Activated CD8-positive, alpha-beta T cell treated with anti-CD3 and anti-CD28 coated beads for 36 hours (primary cell): Measurements from ENCODE around the gene RNF212. TPM values are rescaled to one million over a fixed set of nuclear protein-coding genes. Genes with fewer than 3 reads are reported as not detected.
"Not testable (repeated sequence)": the region's sequence is repeated elsewhere in the genome, so short reads cannot be mapped to it uniquely, and the experiment has no call there.

Experiments used
- ATAC-seq: fragments of 200-7000 bp; cut with Tn5 transposase; one replicate; pipeline ENCODE4 v1.10.0; 2021; ENCODE audit warnings: mild to moderate bottlenecking, moderate library complexity
- CTCF ChIA-PET: fragments of 350-600 bp; sonication (Branson Sonifier 250); formaldehyde crosslinking; loops from one replicate; lab custom pipeline; 2021; ENCODE audit warnings: antibody characterized with exemption; lab: Charles Lee
- POLR2A ChIA-PET: fragments of 350-600 bp; sonication (Branson Sonifier 250); formaldehyde crosslinking; loops from one replicate; lab custom pipeline; 2021; ENCODE audit warnings: antibody characterized with exemption; lab: Charles Lee
- DNase-seq: peaks from one replicate; pipeline ENCODE4 v3.0.0-alpha.2; 2020
- H3K27ac Mint-ChIP-seq: one replicate; pipeline ENCODE4 v1.8.0; 2021; ENCODE audit warnings: mild to moderate bottlenecking, mixed read lengths
- H3K27me3 Mint-ChIP-seq: one replicate; pipeline ENCODE4 v1.8.0; 2021; ENCODE audit warnings: mixed read lengths
- H3K36me3 Mint-ChIP-seq: one replicate; pipeline ENCODE4 v1.8.0; 2021; ENCODE audit warnings: low read depth, mixed read lengths
- H3K4me1 Mint-ChIP-seq: one replicate; pipeline ENCODE4 v1.8.0; 2021; ENCODE audit warnings: low read depth, mixed read lengths
- H3K4me3 Mint-ChIP-seq: one replicate; pipeline ENCODE4 v1.8.0; 2021; ENCODE audit warnings: mild to moderate bottlenecking, moderate library complexity, mixed read lengths
- H3K9me3 Mint-ChIP-seq: one replicate; pipeline ENCODE4 v1.8.0; 2021; ENCODE audit warnings: mixed read lengths
- intact Hi-C: fragments of 100-400 bp; cut with micrococcal nuclease; formaldehyde crosslinking; loops from one replicate; pipeline ENCODE4 v1.10.0; 2022
- total RNA-seq, 2 experiments: library from RNA; stranded (reverse); gene quantifications; one replicate each; pipeline ENCODE4 v1.2.3, GENCODE V29; 2021
- TF ChIP-seq, protein P1 (sequence below): fragments of 200-600 bp; IDR thresholded peaks from one replicate; pipeline ENCODE4 v1.8.0; 2022; ENCODE audit warnings: antibody characterized with exemption, mild to moderate bottlenecking

RNF212 gene
- total RNA-seq, 2 experiments from 2014 or later = 3.0 to 3.3 TPM

DNA sequence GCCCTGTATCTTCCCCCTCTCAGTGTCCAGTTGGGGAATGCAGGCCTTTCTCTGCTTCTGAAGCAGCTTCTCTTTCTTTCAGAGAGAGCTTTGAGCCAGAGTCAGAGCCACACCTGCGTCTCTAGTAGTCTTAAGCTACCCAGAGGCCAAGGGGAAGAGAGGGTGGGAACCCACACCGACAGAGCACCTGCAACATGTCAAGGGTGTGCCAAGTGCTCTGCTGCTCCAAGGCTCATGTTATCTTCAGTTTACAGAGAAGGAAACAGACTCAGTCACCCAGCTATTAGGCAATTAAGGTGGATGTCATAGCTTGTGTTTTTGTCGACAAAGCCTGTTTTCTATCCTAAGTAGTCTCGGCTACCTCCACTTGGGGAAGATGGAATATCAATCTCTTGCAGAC, 22.7 kb upstream of the RNF212 start:
- no peak overlapping the region for H3K4me3 Mint-ChIP-seq
- no peak for ATAC-seq
- H3K36me3 Mint-ChIP-seq = no peaks in the 10 kb centered on the region
- H3K27ac Mint-ChIP-seq = no peak overlapping the region
- DNase-seq = no peak
- CTCF ChIA-PET = interaction anchor here (1.0 to 2.7 kb wide), 5 partner anchors 15 to 220 kb away, joined by 3 to 13 read pairs (median 3); no protein-coding TSS in a partner anchor
- TF ChIP-seq, protein P1, sequence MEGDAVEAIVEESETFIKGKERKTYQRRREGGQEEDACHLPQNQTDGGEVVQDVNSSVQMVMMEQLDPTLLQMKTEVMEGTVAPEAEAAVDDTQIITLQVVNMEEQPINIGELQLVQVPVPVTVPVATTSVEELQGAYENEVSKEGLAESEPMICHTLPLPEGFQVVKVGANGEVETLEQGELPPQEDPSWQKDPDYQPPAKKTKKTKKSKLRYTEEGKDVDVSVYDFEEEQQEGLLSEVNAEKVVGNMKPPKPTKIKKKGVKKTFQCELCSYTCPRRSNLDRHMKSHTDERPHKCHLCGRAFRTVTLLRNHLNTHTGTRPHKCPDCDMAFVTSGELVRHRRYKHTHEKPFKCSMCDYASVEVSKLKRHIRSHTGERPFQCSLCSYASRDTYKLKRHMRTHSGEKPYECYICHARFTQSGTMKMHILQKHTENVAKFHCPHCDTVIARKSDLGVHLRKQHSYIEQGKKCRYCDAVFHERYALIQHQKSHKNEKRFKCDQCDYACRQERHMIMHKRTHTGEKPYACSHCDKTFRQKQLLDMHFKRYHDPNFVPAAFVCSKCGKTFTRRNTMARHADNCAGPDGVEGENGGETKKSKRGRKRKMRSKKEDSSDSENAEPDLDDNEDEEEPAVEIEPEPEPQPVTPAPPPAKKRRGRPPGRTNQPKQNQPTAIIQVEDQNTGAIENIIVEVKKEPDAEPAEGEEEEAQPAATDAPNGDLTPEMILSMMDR = no peak
- H3K4me1 Mint-ChIP-seq = peaks cover 9% of the 10 kb centered on the region
- no peaks in the 10 kb centered on the region for H3K9me3 Mint-ChIP-seq
- H3K27me3 Mint-ChIP-seq = no peaks in the 10 kb centered on the region
- intact Hi-C loops = loop anchor here (10.0 kb wide), 1 partner anchor 219 kb away; no protein-coding TSS in a partner anchor
- POLR2A ChIA-PET = no interaction called here

DNA sequence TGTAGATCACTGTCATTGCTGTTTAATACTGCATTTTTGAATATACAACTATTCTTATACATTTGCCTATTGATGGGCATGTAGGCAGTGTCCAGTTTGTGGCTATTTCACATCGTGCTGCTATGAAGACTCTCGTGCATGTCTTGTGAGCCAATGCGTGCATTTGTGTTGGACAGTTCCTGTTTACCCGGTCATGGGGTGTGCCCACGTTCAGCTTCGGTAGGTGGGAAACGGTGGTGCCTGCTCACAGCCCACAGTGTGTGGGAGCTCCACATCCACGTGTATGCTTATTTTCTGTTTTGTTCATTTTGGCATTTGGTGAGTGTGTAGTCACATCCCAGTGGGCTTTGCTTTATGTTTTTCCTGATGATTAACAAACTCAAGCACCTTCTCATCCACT, 19.7 kb upstream of the RNF212 start:
- ATAC-seq = no peak
- H3K36me3 Mint-ChIP-seq = no peaks in the 10 kb centered on the region
- CTCF ChIA-PET = interaction anchor here (4.2 to 4.9 kb wide), 2 partner anchors 135 to 152 kb away, joined by 39 to 44 read pairs; no protein-coding TSS in a partner anchor
- no peak overlapping the region for H3K4me3 Mint-ChIP-seq
- POLR2A ChIA-PET = no interaction called here
- intact Hi-C loops = loop anchor here (10.0 kb wide), 1 partner anchor 222 kb away; no protein-coding TSS in a partner anchor
- TF ChIP-seq, protein P1 = no peak
- no peak for DNase-seq
- no peak overlapping the region for H3K27ac Mint-ChIP-seq
- H3K9me3 Mint-ChIP-seq = no peaks in the 10 kb centered on the region
- peaks cover 9% of the 10 kb centered on the region for H3K4me1 Mint-ChIP-seq
- peaks cover 1% of the 10 kb centered on the region for H3K27me3 Mint-ChIP-seq

DNA sequence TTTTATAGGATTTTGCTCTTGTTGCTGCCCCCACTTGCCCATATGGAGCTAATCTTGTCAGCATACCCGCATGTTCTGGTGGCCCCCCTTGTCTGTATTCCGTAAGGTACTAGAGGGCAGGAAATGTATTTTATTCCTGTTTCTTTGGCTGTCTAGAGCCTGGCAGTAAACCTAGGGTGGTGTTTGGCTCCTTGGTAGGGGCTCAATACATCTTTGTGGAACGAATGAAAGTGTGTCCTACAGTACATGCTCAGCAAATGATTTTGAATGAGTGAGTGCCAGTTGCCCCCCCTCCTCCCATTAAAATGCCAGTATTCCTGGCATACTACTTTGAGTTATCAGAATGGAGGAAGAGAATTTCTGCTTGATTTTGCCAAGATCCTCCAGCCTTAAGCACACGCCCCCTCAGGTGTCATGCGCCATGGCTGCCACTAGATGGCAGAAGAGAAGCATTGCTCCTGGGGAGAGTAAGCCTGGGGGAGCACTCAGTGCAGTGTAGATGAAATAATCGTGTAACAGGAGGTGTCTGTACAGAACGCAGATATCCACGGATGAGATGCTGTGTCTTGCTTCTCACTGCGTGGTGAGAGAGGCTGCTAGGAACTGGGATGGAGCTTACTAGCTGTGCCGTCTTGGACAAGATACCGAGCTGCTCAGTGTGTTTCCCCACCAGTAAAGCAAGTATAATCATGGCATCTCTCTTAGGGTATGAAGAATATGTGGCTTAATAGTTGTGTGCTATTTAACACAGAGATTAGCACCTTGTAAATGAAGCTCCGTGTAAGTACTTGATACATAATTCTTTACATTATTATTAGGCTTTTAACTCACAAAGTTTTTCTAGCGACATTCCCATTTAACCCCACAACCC, 17.2 kb upstream of the RNF212 start:
- no peaks in the 10 kb centered on the region for H3K9me3 Mint-ChIP-seq
- H3K4me3 Mint-ChIP-seq = no peak overlapping the region
- POLR2A ChIA-PET = interaction anchor here (1.2 to 1.7 kb wide), 2 partner anchors 14 to 70 kb away, joined by 3 to 4 read pairs; no protein-coding TSS in a partner anchor
- no peak overlapping the region for H3K27ac Mint-ChIP-seq
- TF ChIP-seq, protein P1 = peak; percentile 99
- DNase-seq = peak; percentile 72
- no peaks in the 10 kb centered on the region for H3K4me1 Mint-ChIP-seq
- ATAC-seq = peak; percentile 100
- CTCF ChIA-PET = interaction anchor here (0.6 to 4.9 kb wide), 50 partner anchors 8 to 569 kb away, joined by 3 to 44 read pairs (median 4); partner anchors contain the start of gene MAEA
- peaks cover 3% of the 10 kb centered on the region for H3K27me3 Mint-ChIP-seq
- H3K36me3 Mint-ChIP-seq = no peaks in the 10 kb centered on the region
- intact Hi-C loops = loop anchor here (10.0 kb wide), 1 partner anchor 224 kb away; no protein-coding TSS in a partner anchor

DNA sequence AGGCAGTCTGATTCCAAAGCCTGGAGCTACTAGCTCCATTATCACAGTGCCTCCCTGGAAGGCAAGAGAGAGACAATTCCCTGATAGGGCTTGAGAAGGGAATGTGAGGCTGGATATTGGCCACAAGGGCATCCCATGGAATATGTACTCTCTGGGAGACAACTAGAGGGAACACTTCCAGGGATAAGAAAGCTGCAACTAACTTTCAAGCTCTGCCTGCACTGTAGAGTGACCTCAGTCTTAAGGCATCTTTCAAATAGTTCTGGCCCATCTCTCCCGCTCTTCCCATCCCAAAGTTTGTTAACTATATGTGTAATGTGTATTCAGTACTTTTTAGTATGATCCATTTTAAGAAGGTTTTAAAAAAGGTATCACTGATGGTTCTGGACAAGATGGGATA, 13.1 kb upstream of the RNF212 start:
- ATAC-seq (no peak), DNase-seq (no peak)
- H3K36me3 Mint-ChIP-seq = no peaks in the 10 kb centered on the region
- H3K9me3 Mint-ChIP-seq = no peaks in the 10 kb centered on the region
- H3K27me3 Mint-ChIP-seq = peaks cover 6% of the 10 kb centered on the region
- intact Hi-C loops = no loop called here
- no peak overlapping the region for H3K4me3 Mint-ChIP-seq
- POLR2A ChIA-PET = no interaction called here
- CTCF ChIA-PET = no interaction called here
- TF ChIP-seq, protein P1 = no peak
- H3K4me1 Mint-ChIP-seq = no peaks in the 10 kb centered on the region
- no peak overlapping the region for H3K27ac Mint-ChIP-seq

DNA sequence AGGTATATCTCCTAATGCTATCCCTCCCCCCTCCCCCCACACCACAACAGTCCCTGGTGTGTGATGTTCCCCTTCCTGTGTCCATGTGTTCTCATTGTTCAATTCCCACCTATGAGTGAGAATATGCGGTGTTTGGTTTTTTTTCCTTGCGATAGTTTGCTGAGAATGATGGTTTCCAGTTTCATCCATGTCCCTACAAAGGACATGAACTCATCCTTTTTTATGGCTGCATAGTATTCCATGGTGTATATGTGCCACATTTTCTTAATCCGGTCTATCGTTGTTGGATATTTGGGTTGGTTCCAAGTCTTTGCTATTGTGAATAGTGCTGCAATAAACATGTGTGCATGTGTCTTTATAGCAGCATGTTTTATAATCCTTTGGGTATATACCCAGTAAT, 12.1 kb upstream of the RNF212 start:
- H3K36me3 Mint-ChIP-seq, H3K9me3 Mint-ChIP-seq, intact Hi-C loops, ATAC-seq, H3K27me3 Mint-ChIP-seq, H3K4me1 Mint-ChIP-seq, H3K4me3 Mint-ChIP-seq, H3K27ac Mint-ChIP-seq, DNase-seq, CTCF ChIA-PET, POLR2A ChIA-PET: not testable (repeated sequence)
